Measurements from ENCODE around the gene ZNF680.
"Not testable (repeated sequence)": the region's sequence is repeated elsewhere in the genome, so short reads cannot be mapped to it uniquely, and the experiment has no call there.

The ZNF680 gene

DNA sequence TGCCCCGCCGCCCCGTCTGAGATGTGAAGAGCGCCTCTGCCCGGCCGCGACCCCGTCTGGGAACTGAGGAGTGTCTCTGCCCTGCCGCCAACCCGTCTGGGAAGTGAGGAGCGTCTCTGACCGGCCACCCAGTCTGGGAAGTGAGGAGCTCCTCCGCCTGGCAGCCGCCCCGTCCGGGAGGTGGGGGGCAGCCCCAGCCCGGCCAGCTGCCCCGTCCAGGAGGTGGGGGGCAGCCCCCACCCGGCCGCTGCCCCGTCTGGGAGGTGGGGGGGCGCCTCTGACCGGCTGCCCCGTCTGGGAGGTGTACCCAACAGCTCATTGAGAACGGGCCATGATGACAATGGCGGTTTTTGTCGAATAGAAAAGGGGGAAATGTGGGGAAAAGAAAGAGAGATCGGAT lies 8.7 kb downstream of the ZNF680 start:
- DNase-seq, result not testable (repeated sequence)

DNA sequence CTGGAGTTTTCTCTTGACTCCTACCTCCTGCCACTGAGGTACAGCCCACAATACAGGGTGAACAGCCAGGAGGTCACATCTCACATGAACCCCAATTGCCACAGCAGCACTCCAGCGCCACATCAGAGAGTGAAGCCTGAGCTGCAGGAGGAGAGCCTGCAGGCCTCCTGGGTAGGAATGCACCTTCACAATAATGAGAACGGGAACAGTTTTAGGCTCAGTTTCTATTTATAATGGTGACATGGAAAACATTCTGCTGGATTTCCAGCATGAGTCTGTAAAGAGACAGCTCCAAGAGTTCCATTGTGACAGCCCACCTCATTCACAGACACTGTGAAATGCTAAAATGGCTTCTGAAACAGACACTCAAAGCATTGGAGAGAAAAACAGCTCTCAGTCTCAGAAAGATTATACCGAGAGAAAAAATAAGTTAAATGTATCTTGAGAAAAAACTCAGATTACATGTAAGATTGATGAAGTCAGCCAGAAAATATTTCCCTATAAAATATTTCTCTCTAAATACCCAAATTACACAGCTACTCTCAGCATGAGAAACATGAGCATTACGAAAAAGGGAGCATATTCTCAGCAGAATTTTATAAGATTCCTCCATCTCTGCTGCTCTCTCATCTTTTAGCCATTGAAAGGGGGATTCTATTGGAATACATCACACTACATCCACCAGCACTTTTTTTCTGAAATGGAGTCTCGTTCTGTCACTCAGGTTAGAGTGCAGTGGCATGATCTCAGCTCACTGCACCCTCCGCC lies 11.3 kb downstream of the ZNF680 start:
- no peak for DNase-seq

DNA sequence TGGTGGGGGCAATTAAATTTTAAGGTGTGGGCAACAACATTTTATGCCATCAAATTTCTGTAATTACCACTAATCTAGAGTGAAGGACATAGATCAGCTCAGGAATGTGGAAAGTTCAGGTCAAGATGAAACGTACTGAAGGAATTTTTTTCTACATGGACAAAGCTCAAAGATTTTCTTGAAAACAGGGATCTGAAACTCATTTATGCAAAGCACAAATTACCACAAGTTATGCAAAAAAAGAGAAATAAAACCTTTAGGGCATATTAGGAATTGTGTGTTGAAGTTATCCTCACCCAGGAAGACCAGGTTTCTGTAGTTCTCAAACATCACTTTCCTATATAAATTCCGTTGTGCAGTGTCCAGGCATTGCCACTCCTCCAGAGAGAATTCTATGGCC lies 18.9 kb downstream of the ZNF680 start:
- DNase-seq, result no peak

DNA sequence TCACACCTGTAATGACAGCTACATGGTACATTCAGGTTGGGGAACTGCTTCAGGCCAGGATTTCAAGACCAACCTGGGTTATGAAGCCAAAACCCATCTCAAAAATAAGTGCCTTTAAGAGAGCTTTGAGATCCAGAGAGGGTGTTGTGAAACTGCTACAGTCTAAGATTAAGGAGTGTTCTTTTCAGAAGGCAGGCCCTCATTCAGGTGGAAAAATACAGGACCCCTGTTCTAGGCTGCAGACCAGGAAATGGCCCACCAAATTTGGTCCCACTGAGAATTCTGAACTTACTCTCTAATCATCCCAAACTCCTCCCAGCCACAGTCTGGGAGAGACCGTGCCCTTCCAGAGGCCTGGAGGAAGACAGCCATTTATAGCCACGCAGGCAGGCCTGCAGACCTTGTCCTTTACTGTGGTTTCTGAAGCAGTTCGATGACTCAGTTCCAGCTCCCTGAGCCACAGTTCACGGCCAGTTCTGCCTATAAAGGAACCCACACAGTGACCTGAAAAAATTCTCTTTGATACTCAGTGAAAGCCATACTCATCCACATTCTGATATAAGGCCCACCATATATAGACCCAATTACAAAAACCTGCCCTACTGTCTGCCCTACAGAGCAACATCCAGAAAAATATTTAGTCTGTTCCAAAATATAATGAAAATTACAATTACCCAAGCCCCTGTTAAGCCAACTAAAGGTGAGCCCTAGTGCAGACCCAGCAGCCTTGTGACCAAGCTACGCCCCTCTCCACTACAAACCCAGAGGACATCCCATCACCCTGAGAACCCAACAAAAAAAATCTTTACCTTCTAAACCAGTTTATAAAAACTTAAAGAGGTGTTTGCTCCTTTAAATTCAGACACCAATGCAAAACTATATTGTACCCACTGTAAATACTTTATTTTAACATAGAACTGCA lies 21.2 kb downstream of the ZNF680 start:
- no peak for DNase-seq

DNA sequence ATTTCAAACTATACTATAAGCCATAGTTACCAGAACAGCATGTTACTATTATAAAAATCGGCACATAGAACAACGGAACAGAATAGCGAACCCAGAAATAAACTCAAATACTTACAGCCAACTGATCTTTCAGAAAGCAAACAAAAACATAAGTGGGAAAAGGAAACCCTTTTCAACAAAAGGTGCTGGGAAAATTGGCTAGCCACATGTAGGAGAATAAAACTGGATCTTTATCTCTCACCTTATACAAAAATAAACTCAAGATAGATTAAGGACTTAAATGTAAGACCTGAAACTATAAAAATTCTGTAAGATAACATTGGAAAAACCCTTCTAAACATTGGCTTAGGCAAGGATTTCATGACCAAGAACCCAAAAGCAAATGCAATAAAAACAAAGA lies 29.1 kb downstream of the ZNF680 start:
- DNase-seq, result no peak

DNA sequence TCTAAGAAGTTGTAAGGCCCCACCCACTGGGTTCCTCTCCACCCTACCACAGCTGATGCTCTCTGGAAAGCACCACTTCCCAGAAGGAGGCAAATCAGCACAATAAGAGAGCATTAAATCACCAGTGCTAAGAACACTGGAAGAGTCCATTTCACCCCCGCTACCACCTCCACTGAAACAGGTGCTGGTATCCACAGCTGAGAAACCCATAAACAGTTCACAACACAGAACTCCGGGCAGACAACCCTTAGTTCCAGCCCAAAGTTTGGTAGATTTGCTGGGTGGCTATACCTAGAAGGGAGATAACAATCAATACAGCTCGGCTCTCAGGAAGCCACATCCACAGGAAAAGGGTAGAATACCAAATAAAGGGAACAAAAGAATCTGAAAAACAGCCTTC lies 34.1 kb downstream of the ZNF680 start:
- DNase-seq, result no peak

DNA sequence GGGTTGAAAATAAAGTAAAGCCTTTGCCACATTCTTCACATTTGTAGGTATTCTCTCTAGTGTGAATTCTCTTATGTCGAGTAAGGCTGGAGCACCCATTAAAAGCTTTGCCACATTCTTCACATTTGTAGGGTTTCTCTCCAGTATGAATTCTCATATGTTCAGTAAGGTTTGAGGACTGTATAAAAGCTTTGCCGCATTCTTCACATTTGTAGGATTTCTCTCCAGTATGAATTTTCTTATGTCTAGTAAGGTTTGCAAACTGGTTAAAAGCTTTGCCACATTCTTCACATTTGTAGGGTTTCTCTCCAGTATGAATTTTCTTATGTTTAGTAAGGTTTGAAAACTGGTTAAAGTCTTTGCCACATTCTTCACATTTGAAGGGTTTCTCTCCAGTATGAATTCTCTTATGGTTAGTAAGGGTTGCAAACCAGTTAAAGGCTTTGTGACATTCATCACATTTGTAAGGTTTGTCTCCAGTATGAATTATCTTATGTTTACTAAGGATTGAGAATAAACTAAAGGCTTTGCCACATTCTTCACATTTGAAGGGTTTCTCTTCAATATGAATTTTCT lies 41.4 kb downstream of the ZNF680 start:
- no peak for DNase-seq

DNA sequence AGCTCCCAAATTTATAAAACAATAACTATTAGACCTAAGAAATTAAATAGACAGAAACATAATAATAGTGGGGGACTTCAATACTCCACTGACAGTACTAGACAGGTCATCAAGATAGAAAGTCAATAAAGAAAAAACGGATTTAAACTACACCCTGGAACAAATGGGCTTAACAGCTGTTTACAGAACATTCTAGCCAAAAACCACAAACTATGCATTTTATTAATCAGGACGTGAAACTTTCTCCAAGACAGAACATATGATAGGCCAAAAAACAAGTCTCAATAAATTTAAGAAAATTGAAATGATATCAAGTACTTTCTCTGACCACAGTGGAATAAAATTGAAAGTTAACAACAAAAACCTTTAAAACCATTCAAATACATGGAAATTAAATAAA lies 46.4 kb downstream of the ZNF680 start:
- DNase-seq, result no peak

DNA sequence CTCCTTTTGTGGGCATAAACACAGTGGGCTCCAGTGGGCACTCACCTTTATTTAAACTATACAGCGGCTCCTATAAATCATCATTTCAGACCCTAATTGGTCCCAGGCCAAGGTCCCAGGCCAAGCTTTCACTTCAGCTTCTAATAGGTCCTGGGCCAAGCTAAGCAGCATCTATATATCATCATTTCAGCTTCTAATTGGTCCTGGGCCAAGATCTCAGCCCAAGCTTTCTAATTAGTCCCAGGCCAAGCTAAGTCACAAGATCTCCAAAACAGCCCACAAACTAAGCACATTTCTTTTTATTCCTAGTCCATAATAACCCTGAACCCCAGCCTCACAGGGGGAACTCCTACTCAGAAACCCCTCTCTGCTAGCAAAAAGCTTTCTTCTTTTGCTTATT lies 47.1 kb downstream of the ZNF680 start:
- DNase-seq, result no peak

DNA sequence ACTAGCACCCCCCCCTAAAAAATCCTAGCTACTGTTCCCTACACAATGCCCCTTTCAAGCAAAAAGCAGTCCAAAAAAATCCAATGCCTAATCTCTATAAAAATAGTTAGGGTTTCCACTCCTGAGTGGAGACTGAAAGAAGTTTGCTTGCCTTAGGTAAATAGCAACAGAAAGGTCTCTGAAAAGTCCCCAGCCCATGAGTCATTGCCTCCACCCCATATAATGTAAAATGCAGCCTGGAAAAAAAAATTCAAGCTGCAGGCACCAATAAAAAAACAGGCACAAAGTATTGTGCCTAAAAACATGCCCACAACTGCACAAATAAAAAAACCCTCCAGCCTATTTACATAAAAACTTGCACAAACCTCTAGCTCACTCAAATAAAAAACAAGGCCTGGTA lies 47.5 kb downstream of the ZNF680 start:
- no peak for DNase-seq

DNA sequence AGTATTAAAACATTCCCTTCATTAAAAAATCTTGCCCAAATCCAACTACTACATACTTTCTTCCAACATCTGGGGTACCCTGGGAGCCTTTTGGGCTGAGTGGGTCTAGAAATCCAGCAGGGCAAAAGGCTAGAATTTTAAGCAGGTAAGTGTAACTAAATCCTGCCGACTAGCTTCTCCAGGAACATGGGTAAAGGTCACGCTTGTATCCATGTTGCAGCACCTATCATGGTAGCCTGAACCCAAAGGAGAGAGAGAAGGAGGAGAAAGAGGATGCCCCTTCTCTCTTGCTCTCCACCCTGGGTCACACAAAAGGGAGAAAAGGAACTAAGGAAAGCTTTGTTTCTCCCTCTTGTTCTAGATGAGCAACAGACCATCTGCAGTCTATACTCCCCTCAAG lies 53.3 kb downstream of the ZNF680 start:
- no peak for DNase-seq

DNA sequence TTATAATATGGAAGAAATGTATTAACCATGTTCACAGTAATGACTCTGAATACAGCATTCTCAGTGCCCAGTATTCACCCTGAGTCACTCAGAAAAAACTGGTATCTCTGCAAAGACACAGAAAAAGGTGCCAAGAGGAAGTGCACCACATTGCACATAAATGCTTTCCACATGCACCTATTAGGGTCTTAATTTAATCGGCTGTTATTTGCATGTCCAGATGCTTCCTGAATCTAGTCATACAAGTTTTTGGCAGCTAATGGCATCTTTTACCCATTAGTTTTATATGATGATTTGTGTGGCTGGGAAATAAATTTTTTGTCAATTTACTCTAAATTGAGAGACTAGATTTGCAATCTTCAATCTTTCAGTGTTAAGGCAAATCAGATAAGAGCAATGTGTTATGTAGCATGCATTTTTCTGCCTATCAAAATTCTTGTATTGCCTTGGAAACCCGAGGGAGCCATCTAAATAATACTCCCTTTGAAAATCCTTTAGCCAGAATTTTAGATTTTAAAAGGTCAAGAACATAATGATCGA lies 58.2 kb downstream of the ZNF680 start:
- DNase-seq, result no peak

DNA sequence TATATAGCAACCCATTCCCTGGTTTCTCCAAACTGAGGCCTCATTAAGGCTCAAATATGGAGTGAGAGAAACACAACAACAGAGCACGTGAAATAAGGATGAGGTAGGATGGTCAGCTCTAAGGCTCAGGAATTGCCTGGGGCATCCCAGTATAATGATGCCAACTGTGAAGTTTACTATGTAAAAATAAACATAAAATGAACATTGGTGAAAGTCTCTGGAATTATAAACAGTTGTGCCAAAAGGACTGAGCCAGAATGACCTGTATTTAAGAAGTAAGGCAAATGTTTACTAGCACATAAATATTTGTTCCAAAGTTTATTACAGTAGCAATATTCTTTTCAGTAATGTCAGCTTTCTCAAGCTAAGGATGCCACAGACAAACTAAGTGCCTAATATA lies 64.6 kb downstream of the ZNF680 start:
- DNase-seq, result no peak

DNA sequence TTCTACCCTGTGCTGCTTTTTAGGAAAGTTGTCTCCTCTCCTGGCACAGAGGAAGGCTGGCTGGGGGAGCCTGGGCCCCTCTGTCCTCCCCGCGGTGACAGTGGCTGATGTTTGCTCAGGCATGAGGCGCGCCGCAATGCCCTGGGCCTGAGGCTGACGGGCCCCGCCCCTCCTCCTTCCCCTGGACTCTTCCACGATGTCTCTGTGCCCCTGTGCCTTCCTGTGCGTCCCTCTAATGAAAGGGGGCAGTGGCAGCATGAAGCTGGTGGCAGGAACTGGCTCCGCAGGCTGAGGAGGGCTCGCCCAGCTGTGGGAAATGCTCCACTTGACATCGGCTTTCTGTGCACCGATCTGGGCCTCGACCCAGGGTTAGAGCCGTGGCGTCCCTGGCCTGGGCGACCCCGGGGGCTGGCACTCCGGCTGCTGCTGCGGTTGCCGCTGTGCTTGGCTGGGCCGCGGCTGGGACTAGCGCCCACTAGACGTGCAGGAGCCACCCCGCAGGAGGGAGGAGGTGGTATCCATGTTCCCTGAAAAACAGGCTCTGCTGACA lies 67.9 kb downstream of the ZNF680 start:
- no peak for DNase-seq

DNA sequence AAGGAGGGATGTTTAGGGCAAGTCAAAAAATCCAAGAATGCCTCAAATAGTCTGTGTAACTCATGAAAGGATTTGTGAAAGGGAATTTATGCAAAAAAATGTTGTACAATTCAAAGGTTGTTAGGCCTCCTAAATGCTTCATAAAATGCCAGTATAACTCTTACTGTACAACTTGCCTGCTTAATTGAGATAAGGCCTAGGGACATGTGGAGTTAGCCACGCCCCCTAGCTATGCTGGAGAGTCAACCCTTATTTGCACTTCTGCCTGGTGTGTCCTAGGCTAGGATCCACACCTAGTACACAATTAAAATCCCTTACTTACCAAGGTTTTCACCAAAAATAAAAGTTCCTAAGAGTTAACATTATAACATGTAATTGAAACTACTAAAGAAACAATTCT lies 77.2 kb downstream of the ZNF680 start:
- DNase-seq, result no peak
